Activated CD4-positive, CD25-positive, alpha-beta regulatory T cell treated with anti-CD3 and anti-CD28 coated beads, Interleukin-2, amount 50 U/mL, for 72 hours (primary cell): ENCODE data around the gene MAN2C1.
"Not testable (repeated sequence)": the region's sequence is repeated elsewhere in the genome, so short reads cannot be mapped to it uniquely, and the experiment has no call there.

ENCODE experiments used
- DNase-seq: peaks from one replicate; pipeline ENCODE4 v3.0.0; 2021

Gene MAN2C1

DNA sequence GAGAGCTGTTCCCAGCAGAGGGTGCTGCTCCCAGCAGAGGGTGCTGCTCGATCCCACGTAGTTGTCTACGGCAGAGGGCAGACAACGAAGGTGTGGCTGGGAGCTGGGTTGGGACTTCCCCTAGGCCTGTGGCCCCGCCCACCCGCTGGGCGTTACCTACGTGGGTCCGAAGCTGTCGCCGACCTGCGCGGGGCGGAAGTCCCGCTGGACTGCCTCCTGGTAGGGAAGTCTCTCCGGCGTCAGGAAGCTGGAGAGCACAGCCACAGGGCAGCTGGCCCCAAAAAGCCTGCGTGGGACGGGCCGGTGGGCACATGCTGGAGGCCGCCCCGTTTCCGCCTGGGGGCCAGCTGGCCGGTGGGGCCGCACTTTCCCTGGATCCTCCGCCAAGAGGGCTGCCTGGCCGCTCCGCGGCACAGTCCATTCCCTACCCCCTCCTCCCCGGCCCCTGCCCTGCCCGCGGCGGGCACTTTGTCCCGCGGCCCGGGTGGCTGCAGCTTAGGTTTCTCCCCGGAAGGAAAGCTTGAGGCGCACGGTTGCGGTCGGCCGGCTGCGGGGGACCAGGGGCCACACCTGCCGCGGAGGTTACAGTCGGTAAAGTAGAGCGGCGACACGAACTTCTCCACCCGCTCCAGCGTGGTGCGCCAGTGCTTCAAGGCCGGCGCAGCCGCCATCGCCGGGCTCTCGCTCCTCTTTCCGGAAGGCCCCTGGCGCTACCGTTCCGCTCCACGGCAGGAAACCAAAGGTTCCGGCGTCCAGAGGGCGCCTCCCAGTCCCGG lies at the start of gene MAN2C1:
Gene MAN2C1, minus strand, starts transcription at position 695 of the 776 bp plus-strand sequence. Its CDS starts 24 bp downstream, at position 671.
- DNase-seq = peak; percentile 95

DNA sequence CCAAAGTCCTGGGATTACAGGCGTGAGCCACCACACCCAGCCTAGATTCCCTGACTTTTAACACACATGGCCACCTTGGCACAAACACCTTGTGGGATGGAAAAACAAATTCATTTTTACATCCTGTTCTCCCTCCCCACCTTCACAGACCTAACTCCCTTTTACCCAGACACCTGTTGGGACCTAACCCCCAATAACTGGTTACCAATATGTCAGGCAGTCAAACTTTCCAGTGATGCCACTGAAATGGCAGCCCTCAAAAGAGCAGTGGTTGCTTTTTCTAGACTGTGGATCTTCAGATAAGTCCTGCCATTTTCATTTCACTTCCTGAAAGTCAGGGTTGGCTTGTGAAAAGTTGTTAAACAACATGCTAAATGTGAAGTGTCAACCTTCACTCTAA lies 48.2 kb upstream of the MAN2C1 start:
- DNase-seq = no peak

DNA sequence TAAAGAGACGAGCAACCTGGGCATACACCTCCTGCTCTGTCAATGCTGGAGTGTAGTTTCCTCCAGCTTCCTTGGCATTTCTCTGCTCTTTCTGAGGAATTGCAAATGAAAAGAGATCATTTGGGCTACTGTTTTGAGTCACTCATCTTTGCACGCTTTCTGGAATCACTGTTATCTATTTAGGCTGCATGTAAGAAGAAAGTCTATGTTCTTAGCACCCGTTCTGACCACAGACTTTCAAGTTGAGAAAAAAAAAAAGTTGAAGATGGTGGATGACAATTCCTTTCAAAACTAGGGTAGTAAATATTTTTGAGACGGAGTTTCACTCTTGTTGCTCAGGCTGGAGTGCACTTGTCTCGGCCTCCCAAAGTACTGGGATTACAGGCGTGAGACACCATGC lies 41.8 kb upstream of the MAN2C1 start:
- DNase-seq = no peak

DNA sequence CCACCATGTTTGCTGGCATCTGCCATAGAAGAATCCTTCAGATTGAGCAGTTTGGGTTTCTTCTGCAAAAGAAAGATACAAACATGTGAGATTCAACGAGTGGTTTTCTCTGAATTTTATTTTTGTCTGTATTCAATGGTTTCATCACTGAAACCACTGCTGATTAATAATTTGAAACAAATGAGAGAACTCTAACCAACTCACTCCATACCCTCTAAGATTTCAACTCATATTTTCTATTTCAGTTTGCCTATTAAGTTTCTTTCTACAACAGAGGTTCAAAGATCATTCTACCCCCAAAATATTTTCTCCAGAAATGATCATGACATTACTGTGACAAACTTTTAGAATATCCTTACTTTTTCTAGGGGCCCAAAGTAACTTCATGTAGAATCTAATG lies 38.7 kb upstream of the MAN2C1 start:
- DNase-seq = no peak

DNA sequence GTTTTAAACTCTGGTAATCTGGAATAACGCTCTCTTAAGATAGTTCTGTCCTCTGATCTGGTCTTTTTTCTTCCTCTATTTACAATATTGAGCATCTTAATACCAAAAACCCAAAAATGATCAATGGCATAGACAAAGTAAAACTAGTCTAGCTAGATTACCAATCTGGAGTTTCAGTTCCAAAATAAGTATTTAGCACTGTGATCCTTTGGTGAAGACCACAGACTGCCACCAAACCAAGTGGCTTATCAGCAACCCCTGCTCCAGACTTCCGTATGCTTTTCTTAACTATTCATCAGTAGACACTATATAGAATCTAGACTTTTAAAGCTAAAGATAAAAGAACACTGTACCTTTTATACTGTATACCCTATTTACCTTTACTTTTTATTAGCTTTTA lies 35.5 kb upstream of the MAN2C1 start:
- no peak for DNase-seq

DNA sequence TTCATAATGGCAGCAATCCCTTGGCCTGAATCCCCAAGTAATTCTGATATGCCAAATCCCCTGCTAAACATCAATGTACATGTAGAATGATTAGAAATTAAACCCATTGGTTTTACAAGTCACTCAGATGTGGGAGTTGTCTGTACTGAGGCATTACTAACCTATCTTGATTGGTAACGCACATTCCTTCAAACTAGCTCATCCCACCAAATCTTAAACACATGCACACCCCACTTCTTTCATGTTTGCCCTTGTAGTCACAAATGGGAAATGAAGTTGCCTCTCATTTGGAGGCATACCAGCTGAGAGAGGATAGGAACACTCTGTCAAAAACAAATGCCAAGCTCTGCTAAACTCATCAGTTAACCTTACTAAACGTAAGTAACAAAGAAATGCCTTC lies 29.1 kb upstream of the MAN2C1 start:
- DNase-seq = no peak

DNA sequence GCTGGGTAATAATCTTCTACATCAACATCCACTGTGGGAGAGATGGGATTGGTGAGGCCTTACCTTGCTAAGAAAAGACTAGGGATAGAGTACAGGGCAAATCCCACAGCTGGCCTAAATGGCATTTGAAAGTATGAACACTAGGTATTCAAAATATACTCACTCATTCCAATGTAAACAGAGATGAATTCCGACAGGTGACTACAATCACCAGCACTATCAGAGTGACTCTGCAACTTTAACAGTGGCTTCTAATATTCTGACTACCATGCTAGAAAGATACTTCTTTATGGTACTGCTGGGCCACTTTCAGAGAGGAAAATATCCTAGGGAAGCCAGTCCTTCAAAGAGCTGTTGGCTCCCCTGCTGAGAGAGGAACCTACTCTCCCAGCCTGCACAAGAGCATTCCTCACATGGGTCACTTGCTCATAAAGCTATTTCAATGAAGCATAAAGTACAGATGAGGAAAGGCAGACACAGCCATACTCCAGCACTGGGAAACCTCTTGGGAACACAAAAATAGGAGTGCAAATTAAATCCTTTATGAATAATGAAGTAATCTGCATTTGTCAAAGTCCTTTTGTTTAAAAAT lies 21.5 kb upstream of the MAN2C1 start:
- DNase-seq = no peak

DNA sequence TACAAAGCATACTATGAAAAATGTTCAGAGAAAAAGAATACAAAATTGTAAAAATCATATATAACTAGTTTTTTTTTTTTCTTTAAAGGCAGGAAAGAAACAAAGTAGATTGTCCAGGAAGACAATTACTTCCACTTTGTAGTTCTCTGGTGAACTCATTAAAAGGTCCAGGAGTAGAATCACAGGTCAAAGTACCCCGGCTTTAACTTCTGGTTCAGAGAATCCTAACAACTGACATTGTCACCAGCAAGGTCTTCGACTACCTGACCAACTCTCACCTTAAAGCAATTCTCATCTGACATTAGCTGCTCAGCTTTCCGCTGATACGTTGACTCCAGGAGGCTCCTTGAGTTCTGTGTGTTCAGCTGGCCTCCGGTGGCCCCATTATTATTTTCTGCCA lies 15.6 kb upstream of the MAN2C1 start:
- not testable (repeated sequence) for DNase-seq

DNA sequence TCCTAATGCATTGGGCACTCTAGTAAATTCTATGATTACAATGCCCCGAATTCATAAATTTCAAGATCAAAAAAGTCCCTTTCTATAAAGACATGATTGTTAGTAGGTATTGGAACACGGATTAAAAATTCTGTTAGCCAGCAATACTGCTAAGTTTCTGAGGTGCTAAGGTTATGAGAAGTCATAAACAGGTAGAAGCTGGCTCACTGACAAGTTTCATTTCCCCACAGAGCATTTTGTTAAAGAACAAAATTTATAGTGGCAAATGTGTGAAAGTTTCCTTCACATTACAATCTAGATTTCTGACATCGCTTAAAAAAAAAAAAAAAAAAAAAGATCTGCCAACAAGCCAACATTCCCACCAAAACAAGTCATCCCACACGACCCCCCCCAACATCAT lies 12.4 kb upstream of the MAN2C1 start:
- DNase-seq = no peak

DNA sequence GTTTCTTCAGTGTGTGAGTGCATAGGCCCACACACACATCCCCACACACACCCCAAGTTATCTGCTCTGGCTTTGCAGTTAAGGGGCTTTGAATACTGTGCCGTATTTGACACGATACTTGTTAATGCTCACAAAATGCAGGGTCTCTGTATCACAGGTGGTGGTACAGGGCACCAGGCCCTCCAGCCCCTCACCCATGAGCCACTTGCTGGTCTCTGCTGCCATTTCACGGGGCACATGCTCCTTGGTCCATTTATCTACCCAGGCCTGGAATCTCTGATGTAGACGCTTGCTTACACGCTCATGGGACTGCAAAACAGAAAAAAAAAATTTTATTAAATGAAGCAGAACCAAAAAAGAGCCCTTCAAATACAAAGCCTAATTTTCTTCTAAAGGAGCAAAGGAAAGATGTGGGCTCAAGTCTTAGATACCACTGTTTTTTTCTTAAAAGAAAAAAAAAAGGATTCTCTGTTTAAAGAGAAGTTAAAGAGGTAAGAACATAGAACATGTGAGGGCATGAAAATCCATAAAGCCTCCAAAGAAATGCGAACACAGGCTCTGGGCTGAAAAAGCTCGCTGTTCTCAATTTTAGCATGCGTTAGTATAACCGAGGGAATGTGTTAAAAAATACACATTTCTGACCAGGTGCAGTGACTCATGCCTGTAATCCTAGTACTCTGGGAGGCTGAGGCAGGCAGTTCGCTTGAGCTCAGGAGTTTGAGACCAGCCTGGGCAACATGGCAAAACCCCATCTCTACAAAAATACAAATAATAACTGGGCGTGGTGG lies 3.7 kb upstream of the MAN2C1 start:
- DNase-seq = no peak

DNA sequence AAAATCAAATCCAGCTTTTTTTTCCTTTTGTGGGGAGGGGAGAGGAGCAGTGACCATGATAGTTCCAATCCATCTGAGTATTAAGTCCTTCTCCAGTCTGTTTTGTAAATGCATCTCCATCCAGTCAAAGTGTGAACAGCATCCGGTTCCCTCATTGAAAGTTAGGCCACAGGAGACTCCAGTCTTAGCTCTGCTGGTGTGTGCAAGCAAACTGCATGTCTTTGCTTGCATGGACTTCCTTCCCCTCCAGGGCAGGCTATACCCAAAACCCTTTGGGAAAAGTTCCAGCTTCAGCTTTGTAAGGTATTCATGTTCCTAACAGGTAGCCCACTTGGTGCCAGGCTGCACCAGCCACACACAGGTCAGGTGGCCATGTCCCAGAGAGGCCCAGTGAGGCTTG lies 3.1 kb upstream of the MAN2C1 start:
- no peak for DNase-seq

DNA sequence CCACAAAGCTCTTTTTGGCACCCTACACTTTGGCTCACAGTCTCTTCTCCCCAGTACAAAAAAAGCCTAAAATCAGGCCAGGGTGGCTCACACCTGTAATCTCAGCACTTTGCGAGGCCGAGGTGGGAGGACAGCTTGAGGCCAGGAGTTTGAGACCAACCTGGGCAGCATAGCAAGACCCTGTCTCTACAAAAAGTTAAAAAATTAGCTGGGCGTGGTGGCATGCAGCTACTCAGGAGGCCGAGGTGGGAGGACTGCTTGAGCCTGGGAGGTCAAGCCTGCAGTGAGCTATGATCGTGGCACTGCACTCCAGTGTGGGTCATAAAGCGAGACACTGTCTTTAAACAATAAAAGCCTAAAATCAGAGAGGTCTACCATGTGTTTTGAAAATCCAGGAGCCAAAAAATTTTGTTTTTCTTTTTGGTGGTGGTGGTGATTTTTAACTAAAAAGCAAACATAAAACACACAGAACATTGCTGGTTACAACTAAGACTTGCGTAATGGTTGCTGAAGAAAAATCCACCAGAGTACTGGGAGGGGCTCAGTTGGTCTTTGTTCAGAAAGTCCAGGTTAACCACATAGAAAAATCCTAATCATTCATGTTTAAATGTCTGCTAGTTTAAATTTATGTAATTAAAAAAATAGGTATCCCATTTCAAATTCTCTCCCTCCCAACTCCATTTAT lies 1.6 kb upstream of the MAN2C1 start:
- DNase-seq = no peak

DNA sequence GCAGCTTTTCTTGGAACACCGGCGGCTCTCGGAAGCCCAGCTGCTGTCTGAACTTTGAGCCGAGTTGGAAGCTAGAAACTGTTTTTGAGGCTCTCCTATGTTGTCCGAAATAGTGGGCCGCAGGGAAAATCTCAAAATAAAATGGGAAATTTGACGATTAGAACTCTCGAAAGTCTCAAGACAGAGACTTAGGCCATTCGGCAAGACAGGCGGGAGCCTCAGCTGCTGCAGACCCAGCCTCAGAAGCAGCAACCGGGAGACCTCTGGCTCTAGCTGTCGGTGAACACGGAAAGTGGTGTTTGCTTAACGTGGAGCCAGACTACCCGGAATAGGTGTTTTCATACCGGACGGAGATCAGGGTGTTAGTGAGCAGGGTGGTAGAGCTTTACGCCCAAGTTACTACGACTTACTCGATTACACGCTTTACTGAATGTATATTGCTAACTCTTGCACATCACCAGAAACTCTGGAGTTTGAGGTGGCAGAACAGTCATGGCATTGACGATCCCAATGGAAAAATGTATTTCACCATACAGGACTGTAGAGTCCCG lies 357 bp upstream of the MAN2C1 start:
- no peak for DNase-seq

DNA sequence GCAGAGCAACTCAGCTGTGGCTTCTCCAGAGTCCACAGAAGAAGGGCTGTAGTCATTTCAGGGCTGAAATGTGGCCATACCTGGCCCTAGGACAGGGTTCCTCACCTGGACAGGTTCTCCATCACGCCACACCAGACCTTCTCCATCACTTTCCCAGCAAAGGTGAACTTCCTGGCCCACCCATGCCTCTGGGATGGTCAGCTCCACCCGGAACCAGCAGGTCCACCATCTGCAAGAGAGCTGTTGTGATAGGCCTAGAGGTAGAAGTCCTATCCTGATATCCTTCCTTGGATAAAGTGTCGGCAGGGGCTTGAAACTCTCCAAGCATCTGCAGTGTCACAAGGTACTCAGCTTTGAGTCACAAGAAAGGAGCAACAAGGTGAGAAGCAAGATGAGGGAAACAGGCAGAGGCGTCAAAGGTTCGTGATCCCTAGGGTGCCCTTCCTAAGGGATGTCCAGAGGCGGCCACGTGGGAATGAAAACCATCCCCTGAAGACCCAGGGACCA lies 948 bp downstream of the MAN2C1 start:
- DNase-seq = no peak

DNA sequence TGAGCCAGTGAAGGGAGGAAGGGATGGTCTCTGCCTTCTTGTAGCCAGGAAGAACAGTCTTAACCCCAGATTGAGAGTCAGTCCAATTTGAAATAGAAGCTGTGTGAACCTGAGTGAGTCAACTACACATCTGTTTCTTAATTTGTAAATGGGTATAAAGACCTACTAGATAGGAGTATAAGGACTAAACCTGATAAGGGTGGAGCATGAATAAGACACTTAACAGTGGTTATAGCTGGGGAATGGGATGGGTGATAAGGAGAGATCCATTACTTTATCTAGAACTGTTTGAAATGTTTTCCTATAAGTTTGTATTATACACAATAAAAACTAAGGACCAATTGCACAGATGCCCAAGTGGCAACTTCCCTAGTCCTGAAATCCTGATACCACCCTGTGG lies 1.4 kb downstream of the MAN2C1 start:
- DNase-seq = no peak

DNA sequence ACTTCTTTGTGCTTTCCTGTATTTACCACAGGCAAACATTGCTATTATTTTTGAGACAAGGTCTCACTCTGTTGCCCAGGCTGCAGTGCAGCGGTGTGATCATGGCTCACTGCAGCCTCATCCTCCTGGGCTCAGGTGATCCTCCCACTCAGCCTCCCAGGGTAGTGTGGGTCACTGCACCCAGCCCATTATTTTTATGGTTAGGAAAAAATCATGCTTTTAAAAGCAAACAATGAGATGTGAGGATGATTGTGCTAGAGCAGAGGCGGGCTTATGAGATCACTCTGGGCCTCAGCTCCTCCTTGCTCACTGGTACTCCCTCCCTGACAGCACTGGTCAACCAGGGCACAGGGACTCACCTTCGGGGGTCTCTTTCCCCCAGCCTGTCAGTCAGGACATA lies 2.2 kb downstream of the MAN2C1 start:
- DNase-seq = no peak

DNA sequence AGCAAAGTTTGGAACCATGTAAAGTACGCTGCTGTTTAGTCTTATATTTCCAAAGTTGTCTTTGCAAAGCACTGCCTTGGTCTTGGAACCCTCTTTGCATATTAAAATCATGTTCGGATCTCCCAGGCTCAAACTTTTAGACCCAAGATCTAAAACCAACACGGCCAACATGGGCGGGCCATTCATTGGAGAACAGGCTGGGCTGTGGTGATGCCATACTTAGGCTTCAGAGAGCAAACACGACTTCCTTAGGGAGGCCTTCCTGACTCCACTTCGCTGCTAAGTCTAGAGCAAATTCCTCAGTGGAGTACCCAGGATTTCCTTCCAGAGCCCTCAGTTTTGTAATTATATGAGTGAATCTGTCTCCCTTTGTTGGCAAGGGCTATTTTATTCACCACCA lies 3.5 kb downstream of the MAN2C1 start:
- DNase-seq = no peak

DNA sequence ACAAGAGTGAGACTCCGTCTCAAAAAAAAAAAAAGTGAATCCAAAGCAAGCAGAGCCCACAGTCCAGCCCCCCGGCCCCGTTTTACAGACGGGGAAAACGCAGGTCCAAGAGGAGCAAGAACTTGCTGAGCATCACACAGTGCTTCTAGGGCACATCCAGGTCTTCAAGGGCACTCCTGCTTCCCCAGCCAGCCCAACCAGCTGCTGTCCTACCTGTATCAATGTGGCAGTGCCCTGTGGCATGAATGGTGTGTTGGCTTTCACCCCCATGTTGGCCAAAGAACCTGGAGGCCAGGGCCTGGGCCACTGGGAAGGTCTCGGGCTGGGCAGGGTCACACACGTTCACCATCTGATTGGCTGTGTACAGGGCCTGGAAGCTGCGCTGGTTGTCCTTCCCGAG lies 4.6 kb downstream of the MAN2C1 start:
- no peak for DNase-seq

DNA sequence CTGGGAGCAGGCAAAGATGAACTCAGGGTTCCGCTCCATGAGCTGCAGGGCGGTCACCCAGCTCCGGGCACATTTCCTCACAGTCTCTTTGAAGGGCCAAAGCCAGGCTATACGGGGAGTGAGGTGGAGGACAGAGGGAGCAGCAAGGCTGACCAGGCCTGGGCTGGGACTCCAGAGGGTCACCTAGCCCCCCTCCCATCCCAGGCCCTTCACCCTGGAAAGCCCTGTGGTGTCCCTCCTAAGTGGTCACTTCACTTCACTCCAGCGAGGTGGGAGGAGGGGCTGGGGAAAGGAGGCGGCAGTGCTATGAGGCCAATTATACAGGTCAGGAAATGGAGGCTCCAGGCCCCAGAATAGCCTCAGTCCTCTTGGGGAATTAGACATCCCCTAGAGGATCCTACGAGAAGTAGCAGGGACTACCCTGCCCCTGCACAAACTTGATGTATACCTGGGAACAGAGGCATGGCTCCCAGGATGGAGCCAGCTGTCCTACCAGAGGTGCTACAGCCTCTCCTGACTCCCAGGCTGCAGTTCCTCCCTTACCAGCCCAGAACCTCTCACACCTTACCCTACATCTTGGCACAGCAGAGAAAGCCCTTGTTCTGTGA lies 5.7 kb downstream of the MAN2C1 start:
- DNase-seq = no peak

DNA sequence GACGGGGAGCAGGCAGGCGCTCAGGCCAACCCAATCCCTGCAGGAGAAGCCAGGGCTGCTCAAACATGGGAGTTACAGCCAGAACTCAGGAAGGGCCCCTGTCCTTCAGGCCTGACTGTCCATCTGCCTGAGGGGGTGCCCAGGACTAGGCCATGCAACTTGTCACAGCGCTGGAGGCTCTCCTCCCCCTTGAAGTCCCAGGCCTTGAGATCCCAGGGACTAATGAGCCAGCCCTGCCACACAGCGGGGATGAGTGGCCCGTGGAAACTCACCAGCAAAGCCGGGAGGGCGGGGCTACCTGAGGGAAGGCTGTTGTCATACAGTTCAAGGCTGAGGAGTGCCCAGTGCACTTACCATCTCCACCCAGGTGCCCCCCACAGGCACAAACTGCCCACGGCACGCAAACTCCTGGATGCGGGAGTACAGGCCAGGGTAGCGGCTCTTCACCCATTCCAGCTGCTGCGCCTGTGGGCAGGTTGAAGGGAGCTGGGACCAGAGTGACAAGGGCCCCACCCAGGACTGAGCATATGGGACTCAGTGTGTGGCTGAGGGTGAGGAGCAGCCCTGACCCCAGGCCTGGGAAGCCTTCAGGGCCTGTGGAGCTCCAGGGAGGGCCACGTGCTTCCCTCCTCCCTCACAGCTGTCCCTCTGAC lies 6.3 kb downstream of the MAN2C1 start:
- DNase-seq = no peak

DNA sequence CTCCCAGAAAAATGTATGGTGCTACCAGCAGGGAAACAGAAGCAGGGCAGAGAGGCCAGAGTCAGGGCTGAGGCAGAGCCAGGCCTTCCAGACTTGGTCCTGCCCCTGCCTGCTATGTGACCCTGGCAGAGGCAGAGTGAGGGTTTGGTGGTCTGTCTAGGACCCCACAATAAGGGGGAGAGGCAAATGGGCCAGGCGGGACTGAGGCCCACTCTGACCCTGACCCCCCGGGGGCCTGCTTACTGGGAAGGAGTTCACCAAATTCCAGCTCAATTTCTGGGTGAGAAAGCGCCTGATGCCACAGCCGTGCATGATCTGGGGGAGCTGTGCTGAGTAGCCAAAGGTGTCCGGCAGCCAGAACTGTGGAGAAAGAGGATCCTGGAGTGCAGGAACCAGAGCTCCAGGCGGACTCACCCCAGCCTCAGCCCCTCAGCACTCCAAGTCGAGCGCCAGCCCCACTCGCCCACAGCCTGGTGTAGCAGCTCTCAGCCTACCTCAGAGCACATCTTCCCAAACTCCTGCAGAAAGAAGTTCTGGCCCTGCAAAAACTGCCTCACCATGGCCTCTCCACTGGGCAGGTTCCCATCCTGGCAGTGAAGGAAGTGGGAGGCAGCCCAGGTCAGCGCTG lies 6.9 kb downstream of the MAN2C1 start:
- DNase-seq = no peak
